Measurements from ENCODE around the gene PIGK. TPM values are rescaled to one million over a fixed set of nuclear protein-coding genes. Genes with fewer than 3 reads are reported as not detected.

PIGK gene
- total RNA-seq, 1 experiment from 2014 or later = 23.3 TPM

Small RNA genes lying within 50 kb of the gene (microRNA-seq; reads per million reads assigned to microRNA genes)
- gene MIR7156 (ENCODE audit: borderline number of aligned reads) = not detected

Other genes starting within 250 kb of the PIGK start
- gene AK5, start 62.6 kb upstream of the PIGK start, total RNA-seq (2021; ENCODE audit: unreplicated experiment) = 0.22 TPM

All from HCT116 (cell line).